NOMO-1 treated with dmso at 0.1 percent for 144 hours (cell line): Measurements from ENCODE around the gene VPS13D.
"Not testable (repeated sequence)": the region's sequence is repeated elsewhere in the genome, so short reads cannot be mapped to it uniquely, and the experiment has no call there.

Experiments
- DNase-seq: peaks from one replicate; lab custom pipeline; 2025; ENCODE audit not compliant: unreplicated experiment; lab: John Stamatoyannopoulos, UW

The VPS13D gene

GRCh38 chr1:12530462-12531178 is 300.8 kb downstream of the VPS13D start:
- no peak for DNase-seq

GRCh38 chr1:12531179-12531499 is 301.3 kb downstream of the VPS13D start:
- no peak for DNase-seq

GRCh38 chr1:12532405-12533315 is 302.8 kb downstream of the VPS13D start:
- no peak for DNase-seq

GRCh38 chr1:12536023-12536639 is 306.3 kb downstream of the VPS13D start:
- no peak for DNase-seq

- DNase-seq, result no peak
Observed at GRCh38 chr1:12537294-12537693, 307.5 kb downstream of the VPS13D start.

- DNase-seq, result no peak
Observed at GRCh38 chr1:12537906-12538461, 308.2 kb downstream of the VPS13D start.

GRCh38 chr1:12538536-12538935 is 308.7 kb downstream of the VPS13D start:
- DNase-seq, result not testable (repeated sequence)

GRCh38 chr1:12539320-12539704 is 309.5 kb downstream of the VPS13D start:
- no peak for DNase-seq

GRCh38 chr1:12539705-12540579 is 310.1 kb downstream of the VPS13D start:
- no peak for DNase-seq

GRCh38 chr1:12540580-12541273 is 310.9 kb downstream of the VPS13D start:
- DNase-seq, result no peak

- DNase-seq, result no peak
Observed at GRCh38 chr1:12541274-12542137, 311.7 kb downstream of the VPS13D start.

- no peak for DNase-seq
Observed at GRCh38 chr1:12542138-12542465, 312.3 kb downstream of the VPS13D start.

GRCh38 chr1:12542616-12543592 is 313.1 kb downstream of the VPS13D start:
- DNase-seq, result no peak

GRCh38 chr1:12543740-12544154 is 313.9 kb downstream of the VPS13D start:
- DNase-seq, result no peak

- no peak for DNase-seq
Observed at GRCh38 chr1:12544357-12544756, 314.5 kb downstream of the VPS13D start.

- DNase-seq, result no peak
Observed at GRCh38 chr1:12544992-12545391, 315.2 kb downstream of the VPS13D start.

GRCh38 chr1:12546771-12547585 is 317.1 kb downstream of the VPS13D start:
- DNase-seq, result no peak
